Measurements from ENCODE around the gene BICD1. TPM values are rescaled to one million over a fixed set of nuclear protein-coding genes. Genes with fewer than 3 reads are reported as not detected.

BICD1 gene
- total RNA-seq, 4 donors from 2014 or later = 0.70 to 7.8 (median 2.8) TPM

DNA sequence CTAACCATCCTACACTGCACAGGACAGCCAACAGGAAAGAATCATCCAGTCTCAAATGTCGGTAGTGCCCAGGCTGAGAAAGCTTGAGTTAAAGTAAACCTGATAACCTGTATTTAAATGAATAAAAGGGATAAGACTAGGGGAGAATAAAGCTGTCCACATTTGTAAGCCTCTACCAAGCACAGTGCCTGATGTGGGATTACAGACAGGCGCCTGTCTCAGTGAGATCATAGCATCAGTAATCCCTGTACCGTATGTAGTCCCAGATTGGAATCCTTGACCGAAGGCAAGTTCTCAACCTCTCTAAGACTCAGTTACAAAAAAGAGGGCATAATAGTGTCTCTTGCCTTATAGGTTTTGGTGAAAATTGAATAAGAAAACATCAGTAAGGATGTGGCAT lies 59.9 kb downstream of the BICD1 start:
- H3K9me3 ChIP-seq = no peaks in the 10 kb centered on the region
- intact Hi-C loops (cut with DNase I) = no loop called here
- no peaks in the 10 kb centered on the region for H3K27me3 ChIP-seq
- H3K36me3 ChIP-seq = no peaks in the 10 kb centered on the region
- TF ChIP-seq POLR2A (IDR thresholded peaks at IDR 0.05) = no peak
- TF ChIP-seq, protein P1, sequence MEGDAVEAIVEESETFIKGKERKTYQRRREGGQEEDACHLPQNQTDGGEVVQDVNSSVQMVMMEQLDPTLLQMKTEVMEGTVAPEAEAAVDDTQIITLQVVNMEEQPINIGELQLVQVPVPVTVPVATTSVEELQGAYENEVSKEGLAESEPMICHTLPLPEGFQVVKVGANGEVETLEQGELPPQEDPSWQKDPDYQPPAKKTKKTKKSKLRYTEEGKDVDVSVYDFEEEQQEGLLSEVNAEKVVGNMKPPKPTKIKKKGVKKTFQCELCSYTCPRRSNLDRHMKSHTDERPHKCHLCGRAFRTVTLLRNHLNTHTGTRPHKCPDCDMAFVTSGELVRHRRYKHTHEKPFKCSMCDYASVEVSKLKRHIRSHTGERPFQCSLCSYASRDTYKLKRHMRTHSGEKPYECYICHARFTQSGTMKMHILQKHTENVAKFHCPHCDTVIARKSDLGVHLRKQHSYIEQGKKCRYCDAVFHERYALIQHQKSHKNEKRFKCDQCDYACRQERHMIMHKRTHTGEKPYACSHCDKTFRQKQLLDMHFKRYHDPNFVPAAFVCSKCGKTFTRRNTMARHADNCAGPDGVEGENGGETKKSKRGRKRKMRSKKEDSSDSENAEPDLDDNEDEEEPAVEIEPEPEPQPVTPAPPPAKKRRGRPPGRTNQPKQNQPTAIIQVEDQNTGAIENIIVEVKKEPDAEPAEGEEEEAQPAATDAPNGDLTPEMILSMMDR (IDR thresholded peaks at IDR 0.05) = no peak
- no peaks in the 10 kb centered on the region for H3K4me1 ChIP-seq
- no peak overlapping the region for H3K27ac ChIP-seq
- DNase-seq = no peak
- H3K4me3 ChIP-seq = no peak overlapping the region
- 97 to 100% methylated on average over 4 of the region's 4 CpGs for WGBS, 2 donors

GRCh38 chr12:32170437-32170998 lies 63.9 kb downstream of the BICD1 start:
- DNase-seq = no peak
- intact Hi-C loops (cut with DNase I) = no loop called here
- H3K27me3 ChIP-seq = no peaks in the 10 kb centered on the region
- H3K4me3 ChIP-seq = no peak overlapping the region
- 75 to 82% methylated on average over 6 of the region's 6 CpGs for WGBS, 2 donors
- TF ChIP-seq, protein P1 (IDR thresholded peaks at IDR 0.05) = no peak
- TF ChIP-seq POLR2A (IDR thresholded peaks at IDR 0.05) = no peak
- H3K36me3 ChIP-seq = no peaks in the 10 kb centered on the region
- no peak overlapping the region for H3K27ac ChIP-seq
- no peaks in the 10 kb centered on the region for H3K9me3 ChIP-seq
- no peaks in the 10 kb centered on the region for H3K4me1 ChIP-seq

- no peak for DNase-seq
- H3K4me1 ChIP-seq = no peaks in the 10 kb centered on the region
- WGBS, 2 donors = 91 to 93% methylated on average over 7 of the region's 7 CpGs
- no peak overlapping the region for H3K4me3 ChIP-seq
- no peak for TF ChIP-seq POLR2A (IDR thresholded peaks at IDR 0.05)
- TF ChIP-seq, protein P1 (IDR thresholded peaks at IDR 0.05) = no peak
- no peak overlapping the region for H3K27ac ChIP-seq
- intact Hi-C loops (cut with DNase I) = no loop called here
- H3K27me3 ChIP-seq = no peaks in the 10 kb centered on the region
- no peaks in the 10 kb centered on the region for H3K36me3 ChIP-seq
- H3K9me3 ChIP-seq = no peaks in the 10 kb centered on the region
Measured at GRCh38 chr12:32171211-32171610, 64.6 kb downstream of the BICD1 start.

- H3K4me3 ChIP-seq = no peak overlapping the region
- H3K27ac ChIP-seq = no peak overlapping the region
- H3K36me3 ChIP-seq = no peaks in the 10 kb centered on the region
- H3K9me3 ChIP-seq = no peaks in the 10 kb centered on the region
- DNase-seq = no peak
- 92 to 94% methylated on average over 2 of the region's 2 CpGs for WGBS, 2 donors
- intact Hi-C loops (cut with DNase I) = no loop called here
- peaks cover 0 to 8% (median 0%) of the 10 kb centered on the region in 3 donors for H3K4me1 ChIP-seq
- TF ChIP-seq POLR2A (IDR thresholded peaks at IDR 0.05) = no peak
- TF ChIP-seq, protein P1 (IDR thresholded peaks at IDR 0.05) = no peak
- H3K27me3 ChIP-seq = no peaks in the 10 kb centered on the region
Measured at GRCh38 chr12:32176606-32177005, 70.0 kb downstream of the BICD1 start.

DNA sequence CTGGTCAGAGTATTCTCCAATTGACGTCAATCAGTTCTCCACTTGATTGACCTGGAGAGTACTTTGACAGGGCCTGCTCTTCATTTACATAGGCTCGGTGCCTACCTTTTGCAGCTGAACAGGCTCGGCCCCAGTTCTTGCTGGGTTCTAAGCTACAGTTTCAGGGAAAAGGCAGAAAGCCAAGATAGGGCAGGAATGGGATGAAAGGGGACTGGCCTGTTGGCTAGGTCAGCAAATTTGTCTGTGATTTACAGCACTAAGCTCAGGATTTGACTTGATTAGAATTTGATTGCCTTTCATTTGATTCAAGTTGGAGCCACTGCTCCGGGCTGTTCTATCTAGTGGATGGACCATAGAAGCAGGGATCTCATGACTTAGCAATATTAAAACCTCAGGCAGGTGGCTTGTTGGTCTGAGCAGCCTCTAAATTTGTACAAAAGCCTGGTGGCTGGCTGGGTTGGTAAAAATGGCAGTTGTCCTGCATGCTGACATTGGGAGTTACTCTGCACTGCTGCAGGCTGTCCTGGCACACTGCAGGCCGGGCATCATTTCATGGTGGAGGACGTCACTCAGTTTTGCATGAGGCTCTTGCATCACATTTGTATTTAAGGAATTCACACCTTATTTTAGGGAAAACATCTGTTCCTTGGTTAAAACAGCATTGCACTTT lies 71.8 kb downstream of the BICD1 start:
- DNase-seq = no peak
- no peaks in the 10 kb centered on the region for H3K36me3 ChIP-seq
- 62 to 81% methylated on average over 6 of the region's 6 CpGs for WGBS, 2 donors
- H3K4me3 ChIP-seq = no peak overlapping the region
- H3K4me1 ChIP-seq = peaks cover 0 to 8% (median 0%) of the 10 kb centered on the region in 3 donors
- intact Hi-C loops (cut with DNase I) = no loop called here
- H3K27ac ChIP-seq = no peak overlapping the region
- H3K9me3 ChIP-seq = no peaks in the 10 kb centered on the region
- TF ChIP-seq POLR2A (IDR thresholded peaks at IDR 0.05) = no peak
- TF ChIP-seq, protein P1 (IDR thresholded peaks at IDR 0.05) = no peak
- H3K27me3 ChIP-seq = no peaks in the 10 kb centered on the region

Data from esophagus squamous epithelium (tissue), 5 donors.